ENCODE results near the gene KCNG1.

Gene KCNG1

DNA sequence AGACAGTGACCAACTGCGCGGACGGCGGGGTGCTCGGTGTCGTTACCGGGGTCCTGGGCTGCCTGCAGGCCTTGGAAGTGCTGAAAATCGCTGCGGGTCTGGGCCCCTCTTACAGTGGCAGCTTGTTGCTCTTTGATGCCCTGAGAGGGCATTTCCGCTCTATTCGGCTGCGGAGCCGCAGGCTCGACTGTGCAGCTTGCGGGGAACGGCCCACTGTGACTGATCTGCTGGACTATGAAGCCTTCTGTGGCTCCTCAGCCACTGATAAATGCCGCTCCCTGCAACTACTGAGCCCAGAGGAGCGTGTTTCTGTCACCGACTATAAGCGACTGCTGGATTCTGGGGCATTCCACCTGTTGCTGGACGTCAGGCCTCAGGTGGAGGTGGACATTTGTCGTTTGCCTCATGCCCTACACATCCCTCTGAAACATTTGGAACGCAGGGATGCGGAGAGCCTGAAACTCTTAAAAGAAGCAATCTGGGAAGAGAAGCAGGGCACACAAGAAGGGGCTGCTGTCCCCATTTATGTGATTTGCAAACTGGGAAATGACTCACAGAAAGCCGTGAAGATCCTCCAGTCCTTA, 63.3 kb downstream of the KCNG1 start:
- TF ChIP-seq, protein P1, sequence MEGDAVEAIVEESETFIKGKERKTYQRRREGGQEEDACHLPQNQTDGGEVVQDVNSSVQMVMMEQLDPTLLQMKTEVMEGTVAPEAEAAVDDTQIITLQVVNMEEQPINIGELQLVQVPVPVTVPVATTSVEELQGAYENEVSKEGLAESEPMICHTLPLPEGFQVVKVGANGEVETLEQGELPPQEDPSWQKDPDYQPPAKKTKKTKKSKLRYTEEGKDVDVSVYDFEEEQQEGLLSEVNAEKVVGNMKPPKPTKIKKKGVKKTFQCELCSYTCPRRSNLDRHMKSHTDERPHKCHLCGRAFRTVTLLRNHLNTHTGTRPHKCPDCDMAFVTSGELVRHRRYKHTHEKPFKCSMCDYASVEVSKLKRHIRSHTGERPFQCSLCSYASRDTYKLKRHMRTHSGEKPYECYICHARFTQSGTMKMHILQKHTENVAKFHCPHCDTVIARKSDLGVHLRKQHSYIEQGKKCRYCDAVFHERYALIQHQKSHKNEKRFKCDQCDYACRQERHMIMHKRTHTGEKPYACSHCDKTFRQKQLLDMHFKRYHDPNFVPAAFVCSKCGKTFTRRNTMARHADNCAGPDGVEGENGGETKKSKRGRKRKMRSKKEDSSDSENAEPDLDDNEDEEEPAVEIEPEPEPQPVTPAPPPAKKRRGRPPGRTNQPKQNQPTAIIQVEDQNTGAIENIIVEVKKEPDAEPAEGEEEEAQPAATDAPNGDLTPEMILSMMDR (IDR thresholded peaks at IDR 0.05; ENCODE audit: low read length) = no peak
- no peak for TF ChIP-seq EZH2 (IDR thresholded peaks at IDR 0.05; ENCODE audit: borderline replicate concordance, low read length)
- Histone ChIP-seq H3K4me2 (ENCODE audit: low read length) (peak overlapping the region; percentile 98), H3K9ac (ENCODE audit: low read length) (no peak overlapping the region; the same call in 1 of the 2 replicates), H3K27me3 (ENCODE audit: insufficient read depth, low read length) (no peaks in the 10 kb centered on the region), H3F3A (ENCODE audit: insufficient read depth, low read length) (no peaks in the 10 kb centered on the region), H3K36me3 (ENCODE audit: insufficient read depth, low read length) (peaks cover 22% of the 10 kb centered on the region), H3K4me1 (ENCODE audit: insufficient read depth, low read length, severe bottlenecking) (peaks cover 37% of the 10 kb centered on the region), H3K9me2 (ENCODE audit: low read depth, low read length) (no peaks in the 10 kb centered on the region), H3K9me3 (ENCODE audit: low read length) (no peaks in the 10 kb centered on the region), H3K79me2 (ENCODE audit: insufficient read depth, low read length) (peaks cover 37% of the 10 kb centered on the region), H2AFZ (ENCODE audit: low read length) (no peak overlapping the region), H3K27ac (ENCODE audit: low read depth, low read length, poor library complexity, severe bottlenecking) (no peak overlapping the region), H4K20me1 (ENCODE audit: insufficient read depth, low read length) (peaks cover 5% of the 10 kb centered on the region; the same call in 1 of the 2 replicates), H3K4me3 (ENCODE audit: low read depth, low read length, poor library complexity, severe bottlenecking) (peak overlapping the region; percentile 94)

DNA sequence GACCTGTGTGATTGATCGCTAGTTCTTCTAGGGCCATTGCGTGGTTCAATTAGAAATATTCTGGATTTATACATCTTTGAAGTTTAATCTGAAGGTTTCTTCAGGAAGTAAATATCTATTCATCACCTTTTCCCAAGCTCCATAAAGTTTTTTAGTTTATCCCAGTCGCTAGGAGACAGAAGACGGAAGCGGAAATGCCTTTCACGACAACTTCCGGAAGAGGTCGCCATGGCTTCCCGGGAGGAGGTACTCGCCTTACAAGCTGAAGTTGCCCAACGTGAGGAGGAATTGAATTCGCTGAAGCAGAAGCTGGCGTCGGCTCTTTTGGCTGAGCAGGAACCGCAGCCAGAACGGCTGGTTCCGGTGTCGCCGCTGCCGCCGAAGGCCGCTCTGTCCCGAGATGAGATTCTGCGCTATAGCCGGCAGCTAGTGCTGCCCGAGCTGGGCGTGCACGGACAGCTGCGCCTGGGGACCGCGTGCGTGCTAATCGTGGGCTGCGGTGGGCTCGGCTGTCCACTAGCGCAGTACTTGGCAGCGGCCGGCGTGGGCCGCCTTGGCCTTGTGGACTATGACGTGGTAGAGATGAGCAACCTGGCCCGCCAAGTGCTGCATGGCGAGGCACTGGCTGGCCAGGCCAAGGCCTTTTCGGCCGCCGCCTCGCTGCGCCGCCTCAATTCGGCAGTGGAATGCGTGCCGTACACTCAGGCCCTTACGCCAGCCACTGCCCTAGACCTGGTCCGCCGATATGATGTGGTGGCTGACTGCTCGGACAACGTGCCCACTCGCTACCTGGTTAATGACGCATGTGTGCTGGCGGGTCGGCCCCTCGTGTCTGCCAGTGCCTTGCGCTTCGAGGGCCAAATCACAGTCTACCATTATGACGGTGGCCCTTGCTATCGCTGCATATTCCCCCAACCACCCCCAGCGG, 64.0 kb downstream of the KCNG1 start, which contains the start of gene MOCS3:
Gene MOCS3, plus strand, starts transcription at position 204 of the 928 bp plus-strand sequence. Its CDS starts 25 bp downstream, at position 229.
- no peaks in the 10 kb centered on the region for H3K9me3 ChIP-seq (ENCODE audit: low read length)
- no peaks in the 10 kb centered on the region for H3F3A ChIP-seq (ENCODE audit: insufficient read depth, low read length)
- peaks cover 44% of the 10 kb centered on the region for H3K79me2 ChIP-seq (ENCODE audit: insufficient read depth, low read length)
- H2AFZ ChIP-seq (ENCODE audit: low read length) = no peak within 1 kb of the TSS
- H3K9ac ChIP-seq (ENCODE audit: low read length) = peak within 1 kb of the TSS; percentile 91
- peak within 1 kb of the TSS; percentile 98 for H3K4me2 ChIP-seq (ENCODE audit: low read length)
- peaks cover 37% of the 10 kb centered on the region for H3K4me1 ChIP-seq (ENCODE audit: insufficient read depth, low read length, severe bottlenecking)
- H3K4me3 ChIP-seq (ENCODE audit: low read depth, low read length, poor library complexity, severe bottlenecking) = peak within 1 kb of the TSS; percentile 94
- no peaks in the 10 kb centered on the region for H3K27me3 ChIP-seq (ENCODE audit: insufficient read depth, low read length)
- H3K36me3 ChIP-seq (ENCODE audit: insufficient read depth, low read length) = peaks cover 29% of the 10 kb centered on the region
- H4K20me1 ChIP-seq (ENCODE audit: insufficient read depth, low read length) = peaks cover 5% of the 10 kb centered on the region; the same call in 1 of the 2 replicates
- TF ChIP-seq, protein P1 (IDR thresholded peaks at IDR 0.05; ENCODE audit: low read length) = no peak
- no peak for TF ChIP-seq EZH2 (IDR thresholded peaks at IDR 0.05; ENCODE audit: borderline replicate concordance, low read length)
- no peaks in the 10 kb centered on the region for H3K9me2 ChIP-seq (ENCODE audit: low read depth, low read length)
- H3K27ac ChIP-seq (ENCODE audit: low read depth, low read length, poor library complexity, severe bottlenecking) = peak within 1 kb of the TSS; percentile 66

DNA sequence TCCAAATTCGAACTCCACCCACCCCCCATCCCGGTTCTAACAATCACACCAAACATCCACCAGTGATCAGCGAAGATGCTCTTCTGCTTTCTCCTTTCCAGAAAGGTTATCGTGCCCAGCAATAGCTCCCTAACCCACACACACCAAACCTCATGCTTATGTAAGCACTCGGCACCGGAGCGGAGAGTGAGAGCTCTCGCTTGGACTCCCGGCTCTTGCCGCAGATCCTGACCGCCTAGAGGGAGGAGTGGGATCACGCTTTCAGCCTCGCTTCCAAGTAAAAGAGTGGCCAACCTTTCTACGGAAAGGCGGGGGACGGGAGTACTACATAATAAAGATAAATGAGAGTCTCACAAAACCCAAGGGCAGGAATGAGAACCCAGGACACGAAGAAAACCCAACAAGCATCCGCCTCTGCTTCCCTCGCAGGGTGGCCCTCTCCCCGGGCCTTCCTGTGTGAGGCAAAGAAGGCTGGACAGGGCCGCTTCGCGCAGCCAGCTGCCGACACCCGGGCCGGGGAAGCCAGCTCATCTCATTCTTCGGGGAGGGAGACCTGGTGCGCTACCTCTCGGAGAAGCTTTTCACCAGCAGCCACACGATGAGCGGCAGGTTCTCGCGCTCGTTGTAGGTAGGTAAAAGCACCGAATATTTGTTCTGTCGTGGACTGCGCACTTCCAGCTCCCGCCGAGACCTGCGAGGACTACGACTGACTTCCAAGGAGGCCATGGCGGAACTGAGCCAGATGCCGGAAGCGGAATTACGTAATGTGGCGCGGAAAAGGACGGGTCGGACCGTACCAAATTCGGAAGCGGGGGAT, 64.9 kb downstream of the KCNG1 start, which contains the start of gene DPM1:
Gene DPM1, minus strand, starts transcription at position 735 of the 817 bp plus-strand sequence. Its CDS starts 9 bp downstream, at position 726.
- Histone ChIP-seq H4K20me1 (ENCODE audit: insufficient read depth, low read length) (peaks cover 5% of the 10 kb centered on the region; the same call in 1 of the 2 replicates), H3K9ac (ENCODE audit: low read length) (peak within 1 kb of the TSS; percentile 91), H3K4me3 (ENCODE audit: low read depth, low read length, poor library complexity, severe bottlenecking) (peak within 1 kb of the TSS; percentile 94), H3K4me2 (ENCODE audit: low read length) (peak within 1 kb of the TSS; percentile 98), H3K9me3 (ENCODE audit: low read length) (no peaks in the 10 kb centered on the region), H2AFZ (ENCODE audit: low read length) (no peak within 1 kb of the TSS), H3K79me2 (ENCODE audit: insufficient read depth, low read length) (peaks cover 47% of the 10 kb centered on the region), H3K4me1 (ENCODE audit: insufficient read depth, low read length, severe bottlenecking) (peaks cover 37% of the 10 kb centered on the region), H3F3A (ENCODE audit: insufficient read depth, low read length) (no peaks in the 10 kb centered on the region), H3K27me3 (ENCODE audit: insufficient read depth, low read length) (no peaks in the 10 kb centered on the region), H3K36me3 (ENCODE audit: insufficient read depth, low read length) (peaks cover 37% of the 10 kb centered on the region), H3K9me2 (ENCODE audit: low read depth, low read length) (no peaks in the 10 kb centered on the region), H3K27ac (ENCODE audit: low read depth, low read length, poor library complexity, severe bottlenecking) (peak within 1 kb of the TSS; percentile 66)
- no peak for TF ChIP-seq EZH2 (IDR thresholded peaks at IDR 0.05; ENCODE audit: borderline replicate concordance, low read length)
- TF ChIP-seq, protein P1 (IDR thresholded peaks at IDR 0.05; ENCODE audit: low read length) = no peak
